Heart right ventricle (tissue), 16 donors: Measurements from ENCODE around the gene HPCAL1. TPM values are rescaled to one million over a fixed set of nuclear protein-coding genes. Genes with fewer than 3 reads are reported as not detected.

Source experiments
- ATAC-seq, 8 donors: fragments of 200-7000 bp; cut with Tn5 transposase; one replicate each; pipeline ENCODE4 v1.9.1; 2020; ENCODE audit warnings: mild to moderate bottlenecking in 8 of 8, moderate library complexity in 8 of 8, moderate number of reproducible peaks in 1 of 8
- DNase-seq, 2 donors: peaks; one replicate each; pipeline ENCODE4 v3.0.0-alpha.2; 2020
- H3K27ac ChIP-seq, 10 donors: fragments of 200-600 bp; sonication (generic) in 2 of 10; one replicate each; pipeline versions ENCODE4 v1.5.0 to v1.8.0; 2020 to 2022; ENCODE audit warnings: mild to moderate bottlenecking in 3 of 10
- H3K27me3 ChIP-seq, 7 donors: fragments of 200-600 bp; one replicate each; pipeline ENCODE4 v1.8.0; 2021 to 2022; ENCODE audit warnings: mild to moderate bottlenecking in 2 of 7
- H3K36me3 ChIP-seq, 9 donors: fragments of 200-600 bp; sonication (generic) in 1 of 9; one replicate each; pipeline versions ENCODE4 v1.5.0 to v1.8.0; 2020 to 2022; ENCODE audit warnings: mild to moderate bottlenecking in 2 of 9
- H3K4me1 ChIP-seq, 9 donors: fragments of 200-600 bp; sonication (generic) in 1 of 9; one replicate each; pipeline versions ENCODE4 v1.5.0 to v1.8.0; 2020 to 2022; ENCODE audit warnings: mild to moderate bottlenecking in 4 of 9
- H3K4me3 ChIP-seq, 10 donors: fragments of 200-600 bp; sonication (generic) in 2 of 10; one replicate each; pipeline versions ENCODE4 v1.5.0 to v1.8.0; 2020 to 2022; ENCODE audit warnings: mild to moderate bottlenecking in 7 of 10, moderate library complexity in 2 of 10
- H3K9me3 ChIP-seq, 11 donors: fragments of 200-600 bp in 10 of 11; sonication (generic) in 2 of 11; one replicate each; pipeline versions ENCODE4 v1.5.0 to v1.8.0; 2013 to 2022; ENCODE audit warnings: mild to moderate bottlenecking in 2 of 11, control low read depth in 1 of 11, moderate library complexity in 1 of 11
- CTCF ChIP-seq, 9 donors: fragments of 200-600 bp; sonication (generic) in 2 of 9; IDR thresholded peaks; one replicate each; pipeline versions ENCODE4 v1.5.0 to v1.8.0; 2021 to 2022; ENCODE audit warnings: antibody characterized with exemption in 9 of 9, mild to moderate bottlenecking in 5 of 9, moderate library complexity in 1 of 9
- WGBS, 2 donors: extraction: QIAGEN DNeasy Blood & Tissue Kit; methylation state at CpG; one replicate each; pipeline ENCODE4 v1.1.7; 2013; ENCODE audit warnings: inconsistent platforms in 1 of 2; 5-methylcytosine and 5-hydroxymethylcytosine counted together
- intact Hi-C, 10 donors: fragments of 100-400 bp; cut with DNase I; formaldehyde crosslinking; loops; one replicate each; pipeline versions ENCODE4 v1.11.1 to v1.14.2; 2022
- polyA plus RNA-seq, 2 donors: library from polyadenylated mRNA; stranded (reverse); fragments of 200-250 nt; gene quantifications; one replicate each; pipeline ENCODE4 v1.2.3, GENCODE V29; 2013
- total RNA-seq, 10 donors: library from RNA; stranded (reverse); fragmentation: NEBNext Ultra II Directional in 3 of 10; extraction: Animal tissue kit (Norgen Biotek cat#: 25700) in 3 of 10; gene quantifications; one replicate each; pipeline versions ENCODE4 v1.2.1 to v1.2.4, GENCODE V29; 2021 to 2023
- donor health status: Arrhythmogenic right ventricular cardiomyopathy.
- donor health status: ischemic (EF 13 %, LVEDD 7.1; RV severe dilation, severe dysfunction).
- donor health status: healthy with polysubstance abuse.
- donor health status: DM: no; HTN: yes; CAD: no.
- donor health status: DM: no; HTN: no; CAD: no.
- donor health status: ischemic (EF 25% LVEDD 6.9; RV normal size, moderate dysfunction).
- donor health status: ischemic (EF 25% LVEDD 5.7; RV mildly dilated, moderate dysfunction).
- donor health status: healthy.
- donor health status: DM: yes; HTN: yes; CAD: no.
- donor health status: Ischemic cardiomyopathy.
- donor health status: ischemic (EF 35%, LVEDD 5.7; RV mildly dilated, moderate dysfunction).
- donor health status: nonischemic (EF 11% LVEDD 7.7; RV severe dilation, severe dysfunction).
- donor health status: DM: yes; HTN: yes; CAD: no.
- donor health status: PGD.
- donor health status: ischemic (EF 29% LVEDD 5.4; RV normal size, mild dysfunction).
- donor health status: nonischemic (EF 23%, LVEDD 6.1; RV moderate dilation, normal function).

HPCAL1 gene
- total and polyA plus RNA-seq, 12 donors = 15.8 to 49.2 (median 27.5) TPM

GRCh38 chr2:10411557-10411956, 108.9 kb downstream of the HPCAL1 start:
- no peak for ATAC-seq
- intact Hi-C loops = loop anchor here in 6 of 10 donors (5.0 to 10.0 kb wide), 3 partner anchors 147 to 284 kb away; no protein-coding TSS in a partner anchor
- peak overlapping the region in 1 of 10 donors; percentile 73 for H3K27ac ChIP-seq
- no peak overlapping the region for H3K4me3 ChIP-seq
- 88 to 93% methylated on average over 8 of the region's 8 CpGs for WGBS, 2 donors
- H3K27me3 ChIP-seq = no peaks in the 10 kb centered on the region
- peaks cover 0 to 4% (median 0%) of the 10 kb centered on the region in 11 donors for H3K9me3 ChIP-seq
- peaks cover 0 to 10% (median 0%) of the 10 kb centered on the region in 9 donors for H3K36me3 ChIP-seq
- no peak for TF ChIP-seq CTCF (IDR thresholded peaks at IDR 0.05)
- H3K4me1 ChIP-seq = peaks cover 5 to 47% (median 42%) of the 10 kb centered on the region in 9 donors
- no peak for DNase-seq

GRCh38 chr2:10412380-10412779, 109.7 kb downstream of the HPCAL1 start:
- H3K9me3 ChIP-seq = peaks cover 0 to 4% (median 0%) of the 10 kb centered on the region in 11 donors
- intact Hi-C loops = loop anchor here in 6 of 10 donors (5.0 to 10.0 kb wide), 3 partner anchors 148 to 285 kb away; no protein-coding TSS in a partner anchor
- no peak overlapping the region for H3K27ac ChIP-seq
- DNase-seq (no peak), ATAC-seq (no peak)
- no peak for TF ChIP-seq CTCF (IDR thresholded peaks at IDR 0.05)
- H3K36me3 ChIP-seq = peaks cover 0 to 10% (median 0%) of the 10 kb centered on the region in 9 donors
- H3K27me3 ChIP-seq = no peaks in the 10 kb centered on the region
- H3K4me1 ChIP-seq = peaks cover 5 to 39% (median 33%) of the 10 kb centered on the region in 9 donors
- WGBS, 2 donors = 95 to 100% methylated on average over 3 of the region's 3 CpGs
- no peak overlapping the region for H3K4me3 ChIP-seq

GRCh38 chr2:10413503-10413902, 110.8 kb downstream of the HPCAL1 start:
- no peaks in the 10 kb centered on the region for H3K27me3 ChIP-seq
- peaks cover 5 to 28% (median 24%) of the 10 kb centered on the region in 9 donors for H3K4me1 ChIP-seq
- peaks cover 0 to 10% (median 0%) of the 10 kb centered on the region in 9 donors for H3K36me3 ChIP-seq
- H3K9me3 ChIP-seq = peaks cover 0 to 4% (median 0%) of the 10 kb centered on the region in 11 donors
- intact Hi-C loops = loop anchor here in 6 of 10 donors (5.0 to 10.0 kb wide), 3 partner anchors 149 to 286 kb away; no protein-coding TSS in a partner anchor
- DNase-seq (no peak), ATAC-seq (no peak)
- TF ChIP-seq CTCF (IDR thresholded peaks at IDR 0.05) = no peak
- H3K4me3 ChIP-seq = no peak overlapping the region
- H3K27ac ChIP-seq = no peak overlapping the region
- 93 to 95% methylated on average over 10 of the region's 10 CpGs for WGBS, 2 donors

GRCh38 chr2:10413991-10414451, 111.3 kb downstream of the HPCAL1 start:
- DNase-seq = no peak
- intact Hi-C loops = loop anchor here in 6 of 10 donors (5.0 to 10.0 kb wide), 3 partner anchors 149 to 287 kb away; no protein-coding TSS in a partner anchor
- peaks cover 4 to 23% (median 19%) of the 10 kb centered on the region in 9 donors for H3K4me1 ChIP-seq
- H3K9me3 ChIP-seq = peaks cover 0 to 4% (median 0%) of the 10 kb centered on the region in 11 donors
- H3K27ac ChIP-seq = no peak overlapping the region
- no peak for TF ChIP-seq CTCF (IDR thresholded peaks at IDR 0.05)
- no peak overlapping the region for H3K4me3 ChIP-seq
- H3K27me3 ChIP-seq = no peaks in the 10 kb centered on the region
- peak in 3 of 8 donors; percentile 2 to 50 (median 21) for ATAC-seq
- 58 to 66% methylated on average over 7 of the region's 7 CpGs for WGBS, 2 donors
- peaks cover 0 to 10% (median 0%) of the 10 kb centered on the region in 9 donors for H3K36me3 ChIP-seq
